ENCODE measurements around the gene GPR132.

- TF ChIP-seq, protein P1, sequence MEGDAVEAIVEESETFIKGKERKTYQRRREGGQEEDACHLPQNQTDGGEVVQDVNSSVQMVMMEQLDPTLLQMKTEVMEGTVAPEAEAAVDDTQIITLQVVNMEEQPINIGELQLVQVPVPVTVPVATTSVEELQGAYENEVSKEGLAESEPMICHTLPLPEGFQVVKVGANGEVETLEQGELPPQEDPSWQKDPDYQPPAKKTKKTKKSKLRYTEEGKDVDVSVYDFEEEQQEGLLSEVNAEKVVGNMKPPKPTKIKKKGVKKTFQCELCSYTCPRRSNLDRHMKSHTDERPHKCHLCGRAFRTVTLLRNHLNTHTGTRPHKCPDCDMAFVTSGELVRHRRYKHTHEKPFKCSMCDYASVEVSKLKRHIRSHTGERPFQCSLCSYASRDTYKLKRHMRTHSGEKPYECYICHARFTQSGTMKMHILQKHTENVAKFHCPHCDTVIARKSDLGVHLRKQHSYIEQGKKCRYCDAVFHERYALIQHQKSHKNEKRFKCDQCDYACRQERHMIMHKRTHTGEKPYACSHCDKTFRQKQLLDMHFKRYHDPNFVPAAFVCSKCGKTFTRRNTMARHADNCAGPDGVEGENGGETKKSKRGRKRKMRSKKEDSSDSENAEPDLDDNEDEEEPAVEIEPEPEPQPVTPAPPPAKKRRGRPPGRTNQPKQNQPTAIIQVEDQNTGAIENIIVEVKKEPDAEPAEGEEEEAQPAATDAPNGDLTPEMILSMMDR (IDR thresholded peaks at IDR 0.05; ENCODE audit: low read length), result no peak
- no peak for TF ChIP-seq EZH2 (optimal IDR thresholded peaks at IDR 0.05; ENCODE audit: low read depth, low read length)
Measured at GRCh38 chr14:105010891-105011291, 54.3 kb downstream of the GPR132 start.
